ENCODE measurements around the gene OTUD3. TPM values are rescaled to one million over a fixed set of nuclear protein-coding genes. Genes with fewer than 3 reads are reported as not detected.

OTUD3 gene
- total RNA-seq, 1 experiment from 2014 or later = 33.9 TPM

DNA sequence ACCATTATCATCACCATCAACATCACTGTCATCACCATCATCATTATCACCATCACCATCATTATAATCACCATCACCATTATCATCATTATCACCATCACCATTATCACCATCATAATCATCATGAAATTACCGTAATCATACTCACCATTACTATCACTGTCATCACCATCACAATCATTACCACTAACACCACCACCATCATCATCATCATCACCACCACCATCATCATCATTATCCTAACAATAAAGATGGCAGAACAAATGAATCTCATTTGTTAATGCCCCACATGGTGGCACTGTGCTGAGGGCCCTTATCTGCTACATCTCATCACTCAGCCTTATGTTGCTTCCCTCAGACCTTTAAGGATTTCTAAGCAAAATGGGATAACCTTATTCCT is 50.7 kb downstream of the OTUD3 start:
- peaks cover 11% of the 10 kb centered on the region for H3K9me3 ChIP-seq (ENCODE audit: low read depth, low read length, poor library complexity, severe bottlenecking)
- H3K27ac ChIP-seq (ENCODE audit: low read depth, low read length, poor library complexity, severe bottlenecking) = no peak overlapping the region
- intact Hi-C loops (cut with micrococcal nuclease; ENCODE audit: unreplicated experiment) = no loop called here
- no peaks in the 10 kb centered on the region for H3K36me3 ChIP-seq (ENCODE audit: insufficient read depth, low read length, poor library complexity, severe bottlenecking)
- ChIA-PET POLR2A (ENCODE audit: low non-redundant PET) (no interaction called here), CTCF (no interaction called here)
- H3K4me3 ChIP-seq (ENCODE audit: low read depth, low read length, poor library complexity, severe bottlenecking) = no peak overlapping the region
- no peaks in the 10 kb centered on the region for H3K4me1 ChIP-seq (ENCODE audit: insufficient read depth, low read length, poor library complexity, severe bottlenecking)
- H3K27me3 ChIP-seq (replicated peaks; ENCODE audit: insufficient read depth, low read depth, low read length, poor library complexity) = no peaks in the 10 kb centered on the region
- BruUV-seq (replicated peaks) = no TSS peak
- DNase-seq (ENCODE audit: low spot score) = no peak
- TF ChIP-seq, protein P1, sequence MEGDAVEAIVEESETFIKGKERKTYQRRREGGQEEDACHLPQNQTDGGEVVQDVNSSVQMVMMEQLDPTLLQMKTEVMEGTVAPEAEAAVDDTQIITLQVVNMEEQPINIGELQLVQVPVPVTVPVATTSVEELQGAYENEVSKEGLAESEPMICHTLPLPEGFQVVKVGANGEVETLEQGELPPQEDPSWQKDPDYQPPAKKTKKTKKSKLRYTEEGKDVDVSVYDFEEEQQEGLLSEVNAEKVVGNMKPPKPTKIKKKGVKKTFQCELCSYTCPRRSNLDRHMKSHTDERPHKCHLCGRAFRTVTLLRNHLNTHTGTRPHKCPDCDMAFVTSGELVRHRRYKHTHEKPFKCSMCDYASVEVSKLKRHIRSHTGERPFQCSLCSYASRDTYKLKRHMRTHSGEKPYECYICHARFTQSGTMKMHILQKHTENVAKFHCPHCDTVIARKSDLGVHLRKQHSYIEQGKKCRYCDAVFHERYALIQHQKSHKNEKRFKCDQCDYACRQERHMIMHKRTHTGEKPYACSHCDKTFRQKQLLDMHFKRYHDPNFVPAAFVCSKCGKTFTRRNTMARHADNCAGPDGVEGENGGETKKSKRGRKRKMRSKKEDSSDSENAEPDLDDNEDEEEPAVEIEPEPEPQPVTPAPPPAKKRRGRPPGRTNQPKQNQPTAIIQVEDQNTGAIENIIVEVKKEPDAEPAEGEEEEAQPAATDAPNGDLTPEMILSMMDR (conservative IDR thresholded peaks at IDR 0.05; ENCODE audit: low read depth, low read length) = no peak
- no peak for TF ChIP-seq EZH2 (IDR thresholded peaks at IDR 0.05; ENCODE audit: borderline replicate concordance, low read depth, low read length, poor library complexity, severe bottlenecking)

DNA sequence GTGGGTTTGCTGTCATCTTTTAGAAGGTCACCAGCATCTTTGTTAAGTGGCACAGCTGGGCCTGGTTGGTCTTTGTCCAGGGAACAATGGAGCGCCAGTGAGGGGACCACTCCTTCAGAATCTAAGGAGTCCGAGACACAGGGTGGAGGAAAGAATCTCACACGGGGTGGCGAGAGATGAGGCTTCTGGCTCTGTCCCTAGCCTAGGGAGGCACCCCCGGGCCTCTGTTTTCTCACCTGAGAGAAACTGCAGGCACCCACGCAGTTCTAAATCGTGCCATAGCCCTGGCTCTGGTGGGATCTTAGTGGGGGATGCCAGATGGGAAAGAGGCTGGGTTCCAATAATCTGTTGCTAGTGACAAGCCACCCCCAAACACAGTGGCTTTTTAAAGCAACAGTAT is 52.1 kb downstream of the OTUD3 start:
- POLR2A ChIA-PET (ENCODE audit: low non-redundant PET) = no interaction called here

DNA sequence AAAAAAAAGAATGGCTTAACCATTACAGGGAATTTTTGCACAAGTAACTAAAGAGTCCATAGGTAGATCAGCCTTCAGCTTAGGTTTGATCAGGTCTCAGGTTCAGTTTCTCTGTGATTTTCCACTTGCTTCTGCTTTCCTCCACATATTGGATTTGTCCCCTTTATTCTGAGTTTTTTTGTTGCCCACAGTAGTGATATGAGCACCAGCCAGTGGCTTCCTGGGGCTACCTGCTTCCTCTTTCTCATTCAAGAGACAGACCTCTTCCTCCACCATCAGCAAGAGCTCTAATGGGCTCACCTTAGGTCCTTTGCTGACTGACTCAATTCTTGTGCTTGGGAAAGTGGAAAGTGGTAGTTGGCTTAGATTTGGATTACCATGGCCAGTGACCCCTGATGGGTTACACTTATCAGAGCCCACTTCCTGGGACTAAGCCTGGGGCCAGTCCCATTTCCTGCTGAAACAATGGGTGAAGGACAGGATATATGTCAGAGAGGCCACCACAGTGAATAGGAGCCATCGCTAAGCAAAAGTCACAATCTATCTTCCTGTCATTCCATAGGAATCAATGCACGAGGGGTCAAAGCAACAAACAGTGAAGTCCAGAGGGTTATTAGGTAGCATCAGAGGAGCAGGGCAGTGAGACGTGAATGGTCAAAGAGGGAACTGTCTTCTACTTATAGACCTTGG is 54.0 kb downstream of the OTUD3 start:
- peaks cover 11% of the 10 kb centered on the region for H3K9me3 ChIP-seq (ENCODE audit: low read depth, low read length, poor library complexity, severe bottlenecking)
- ChIA-PET CTCF (no interaction called here), POLR2A (ENCODE audit: low non-redundant PET) (no interaction called here)
- no peak for DNase-seq (ENCODE audit: low spot score)
- H3K36me3 ChIP-seq (ENCODE audit: insufficient read depth, low read length, poor library complexity, severe bottlenecking) = no peaks in the 10 kb centered on the region
- intact Hi-C loops (cut with micrococcal nuclease; ENCODE audit: unreplicated experiment) = no loop called here
- H3K4me1 ChIP-seq (ENCODE audit: insufficient read depth, low read length, poor library complexity, severe bottlenecking) = no peaks in the 10 kb centered on the region
- no peak overlapping the region for H3K4me3 ChIP-seq (ENCODE audit: low read depth, low read length, poor library complexity, severe bottlenecking)
- no peaks in the 10 kb centered on the region for H3K27me3 ChIP-seq (replicated peaks; ENCODE audit: insufficient read depth, low read depth, low read length, poor library complexity)
- TF ChIP-seq, protein P1 (conservative IDR thresholded peaks at IDR 0.05; ENCODE audit: low read depth, low read length) = no peak
- TF ChIP-seq EZH2 (IDR thresholded peaks at IDR 0.05; ENCODE audit: borderline replicate concordance, low read depth, low read length, poor library complexity, severe bottlenecking) = no peak
- H3K27ac ChIP-seq (ENCODE audit: low read depth, low read length, poor library complexity, severe bottlenecking) = no peak overlapping the region
- BruUV-seq (replicated peaks) = no TSS peak

More for the DNA sequence above, 52.1 kb downstream of the OTUD3 start:
- Histone ChIP-seq H3K4me1 (ENCODE audit: insufficient read depth, low read length, poor library complexity, severe bottlenecking) (no peaks in the 10 kb centered on the region), H3K9me3 (ENCODE audit: low read depth, low read length, poor library complexity, severe bottlenecking) (peaks cover 11% of the 10 kb centered on the region), H3K27ac (ENCODE audit: low read depth, low read length, poor library complexity, severe bottlenecking) (no peak overlapping the region), H3K27me3 (replicated peaks; ENCODE audit: insufficient read depth, low read depth, low read length, poor library complexity) (no peaks in the 10 kb centered on the region), H3K36me3 (ENCODE audit: insufficient read depth, low read length, poor library complexity, severe bottlenecking) (no peaks in the 10 kb centered on the region), H3K4me3 (ENCODE audit: low read depth, low read length, poor library complexity, severe bottlenecking) (no peak overlapping the region)
- no TSS peak for BruUV-seq (replicated peaks)
- no peak for TF ChIP-seq EZH2 (IDR thresholded peaks at IDR 0.05; ENCODE audit: borderline replicate concordance, low read depth, low read length, poor library complexity, severe bottlenecking)
- TF ChIP-seq, protein P1 (conservative IDR thresholded peaks at IDR 0.05; ENCODE audit: low read depth, low read length) = no peak
- no peak for DNase-seq (ENCODE audit: low spot score)
- CTCF ChIA-PET = no interaction called here
- intact Hi-C loops (cut with micrococcal nuclease; ENCODE audit: unreplicated experiment) = no loop called here

Data from A673 (cell line).